BLaER1 treated with 17β-estradiol and CSF1 and Interleukin-3, amounts not matched to agents 10 nM and 100 nM (cell line): Measurements from ENCODE around the gene CYSTM1.
A peak's percentile ranks its signal among the peaks of the same experiment; 100 is the strongest.

Experiments used
- H3K27ac ChIP-seq, 11 experiments: shearing (Covaris generic); formaldehyde crosslinking; 2 replicates each; pipeline ENCODE4 v1.8.1; 2022
- H3K27me3 ChIP-seq, 11 experiments: shearing (Covaris generic); formaldehyde crosslinking; 2 replicates each; pipeline ENCODE4 v1.8.1; 2022
- H3K36me3 ChIP-seq, 11 experiments: shearing (Covaris generic); formaldehyde crosslinking; 2 replicates each; pipeline ENCODE4 v1.8.1; 2022
- H3K4me1 ChIP-seq, 10 experiments: shearing (Covaris generic); formaldehyde crosslinking; 2 replicates each; pipeline ENCODE4 v1.8.1; 2022
- H3K4me2 ChIP-seq, 11 experiments: shearing (Covaris generic); formaldehyde crosslinking; 2 replicates each; pipeline ENCODE4 v1.8.1; 2022
- H3K4me3 ChIP-seq, 10 experiments: shearing (Covaris generic); formaldehyde crosslinking; 2 replicates each; pipeline ENCODE4 v1.8.1; 2022
- H3K9ac ChIP-seq, 11 experiments: shearing (Covaris generic); formaldehyde crosslinking; 2 replicates each; pipeline ENCODE4 v1.8.1; 2022
- H3K9me3 ChIP-seq, 11 experiments: shearing (Covaris generic); formaldehyde crosslinking; replicated peaks in 1 of 11; 2 replicates each; pipeline ENCODE4 v1.8.1; 2022
- H4K20me1 ChIP-seq, 11 experiments: shearing (Covaris generic); formaldehyde crosslinking; 2 replicates each; pipeline ENCODE4 v1.8.1; 2022
- Cebpa-rat ChIP-seq, 11 experiments: shearing (Covaris generic); IDR thresholded peaks; 2 replicates each; pipeline ENCODE4 v1.8.1; 2022

The CYSTM1 gene

GRCh38 chr5:140134277-140134935 is 40.6 kb upstream of the CYSTM1 start:
- H3K4me2 ChIP-seq, result peak overlapping the region in 9 of 11 experiments; percentile 12 to 86 (median 76); a peak in 16 of 22 replicates
- no peaks in the 10 kb centered on the region for H3K27me3 ChIP-seq
- H3K27ac ChIP-seq, result no peak overlapping the region
- TF ChIP-seq Cebpa-rat (IDR thresholded peaks at IDR 0.05), result no peak
- H3K9ac ChIP-seq, result no peak overlapping the region
- H3K36me3 ChIP-seq, result no peaks in the 10 kb centered on the region
- peaks cover 26 to 72% (median 70%) of the 10 kb centered on the region in 10 experiments for H3K4me1 ChIP-seq
- H3K4me3 ChIP-seq, result no peak overlapping the region
- peaks cover 0 to 8% (median 0%) of the 10 kb centered on the region in 11 experiments; a peak in 2 of 22 replicates for H4K20me1 ChIP-seq
- H3K9me3 ChIP-seq, result no peaks in the 10 kb centered on the region

DNA sequence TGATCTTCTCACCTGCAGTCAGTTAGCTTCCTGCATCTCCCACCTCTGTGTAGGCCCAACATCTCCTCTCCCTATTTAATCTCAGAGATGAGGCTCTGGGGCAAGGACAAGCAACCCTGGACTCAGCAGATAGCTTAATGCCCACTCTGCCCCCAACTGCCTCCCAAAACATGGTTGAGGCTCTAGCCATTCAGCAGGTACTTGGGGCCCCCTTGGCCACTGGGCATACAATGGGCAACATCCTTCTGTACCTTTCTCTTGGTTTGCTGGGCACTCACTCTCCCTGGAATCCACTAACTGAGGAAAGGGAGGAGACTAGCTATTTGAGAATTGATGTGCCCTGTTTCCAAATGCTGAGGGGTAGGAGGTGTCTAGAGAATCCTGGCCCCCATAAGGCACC is 39.9 kb upstream of the CYSTM1 start:
- Histone ChIP-seq H3K4me2 (peak overlapping the region in 8 of 11 experiments; percentile 57 to 86 (median 76); a peak in 11 of 22 replicates), H3K27ac (no peak overlapping the region), H3K27me3 (no peaks in the 10 kb centered on the region), H3K4me3 (no peak overlapping the region), H3K9me3 (no peaks in the 10 kb centered on the region), H3K36me3 (no peaks in the 10 kb centered on the region), H3K4me1 (peaks cover 26 to 72% (median 70%) of the 10 kb centered on the region in 10 experiments), H3K9ac (no peak overlapping the region), H4K20me1 (peaks cover 0 to 8% (median 0%) of the 10 kb centered on the region in 11 experiments; a peak in 2 of 22 replicates)
- no peak for TF ChIP-seq Cebpa-rat (IDR thresholded peaks at IDR 0.05)

DNA sequence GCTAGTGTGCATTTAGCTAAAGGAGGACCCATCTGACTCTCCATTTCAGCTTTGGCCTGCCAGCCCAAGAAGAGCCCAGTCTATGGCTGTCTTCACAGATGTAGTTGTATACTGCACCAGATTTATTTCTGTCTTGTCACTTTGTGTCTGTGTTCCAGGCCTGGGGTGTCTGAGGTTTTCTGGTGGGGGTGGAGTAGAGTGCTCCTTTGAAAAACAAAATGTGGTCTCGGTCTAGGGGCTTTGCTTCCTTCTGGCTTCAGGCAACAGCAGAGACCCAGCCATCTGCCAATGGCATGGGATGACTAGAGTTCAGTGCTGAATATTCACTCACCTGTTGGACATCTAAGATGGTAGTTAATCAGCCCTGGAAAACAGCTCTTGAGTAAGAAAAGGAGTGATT is 38.4 kb upstream of the CYSTM1 start:
- no peak overlapping the region for H3K9ac ChIP-seq
- H3K4me2 ChIP-seq, result peak overlapping the region in 10 of 11 experiments; percentile 16 to 86 (median 74); a peak in 19 of 22 replicates
- no peaks in the 10 kb centered on the region for H3K9me3 ChIP-seq
- no peak for TF ChIP-seq Cebpa-rat (IDR thresholded peaks at IDR 0.05)
- H3K4me3 ChIP-seq, result no peak overlapping the region
- no peaks in the 10 kb centered on the region for H3K27me3 ChIP-seq
- H3K4me1 ChIP-seq, result peaks cover 22 to 66% (median 64%) of the 10 kb centered on the region in 10 experiments
- peak overlapping the region in 3 of 11 experiments; percentile 15 to 25 (median 16); a peak in 3 of 22 replicates for H3K27ac ChIP-seq
- H3K36me3 ChIP-seq, result no peaks in the 10 kb centered on the region
- peaks cover 0 to 8% (median 0%) of the 10 kb centered on the region in 11 experiments; a peak in 2 of 22 replicates for H4K20me1 ChIP-seq

- Histone ChIP-seq H3K27ac (no peak overlapping the region), H3K4me3 (no peak overlapping the region), H4K20me1 (peaks cover 0 to 20% (median 8%) of the 10 kb centered on the region in 11 experiments; a peak in 13 of 22 replicates), H3K27me3 (peaks cover 6 to 9% (median 8%) of the 10 kb centered on the region in 11 experiments), H3K9ac (no peak overlapping the region), H3K4me2 (no peak overlapping the region), H3K36me3 (no peaks in the 10 kb centered on the region), H3K4me1 (peaks cover 4 to 40% (median 34%) of the 10 kb centered on the region in 10 experiments; a peak in 19 of 20 replicates), H3K9me3 (no peaks in the 10 kb centered on the region)
- TF ChIP-seq Cebpa-rat (IDR thresholded peaks at IDR 0.05), result no peak
These were observed 34.6 kb upstream of the CYSTM1 start for GRCh38 chr5:140140435-140140834.

GRCh38 chr5:140141241-140141640 is 33.7 kb upstream of the CYSTM1 start:
- H4K20me1 ChIP-seq, result peaks cover 5 to 28% (median 14%) of the 10 kb centered on the region in 11 experiments; a peak in 14 of 22 replicates
- H3K27me3 ChIP-seq, result peaks cover 13 to 17% (median 16%) of the 10 kb centered on the region in 11 experiments
- no peak overlapping the region for H3K4me3 ChIP-seq
- peaks cover 8 to 40% (median 34%) of the 10 kb centered on the region in 10 experiments; a peak in 19 of 20 replicates for H3K4me1 ChIP-seq
- H3K27ac ChIP-seq, result no peak overlapping the region
- no peak for TF ChIP-seq Cebpa-rat (IDR thresholded peaks at IDR 0.05)
- no peaks in the 10 kb centered on the region for H3K36me3 ChIP-seq
- H3K9ac ChIP-seq, result no peak overlapping the region
- H3K9me3 ChIP-seq, result no peaks in the 10 kb centered on the region
- H3K4me2 ChIP-seq, result no peak overlapping the region

DNA sequence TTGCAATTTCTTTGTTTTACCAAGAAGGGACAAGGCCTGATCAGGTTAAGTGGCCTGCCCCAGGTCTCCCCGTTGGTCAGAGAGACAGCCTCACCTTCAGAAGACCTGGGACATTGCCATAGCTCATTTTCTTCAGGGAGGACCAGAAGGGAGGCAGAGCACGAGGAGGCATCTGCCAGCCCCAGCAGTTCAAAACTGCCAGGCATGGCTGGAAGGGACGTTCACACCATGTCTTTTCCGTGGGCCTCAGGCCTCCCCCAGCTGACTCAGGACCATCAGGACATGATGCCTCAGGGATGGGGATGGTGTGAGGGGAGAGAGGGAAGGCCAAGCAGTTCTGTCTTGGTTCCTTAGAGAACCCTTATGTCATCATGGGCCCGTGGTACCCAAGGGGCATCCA is 32.7 kb upstream of the CYSTM1 start:
- H3K4me1 ChIP-seq, result peaks cover 13 to 34% (median 29%) of the 10 kb centered on the region in 10 experiments; a peak in 19 of 20 replicates
- no peak overlapping the region for H3K4me3 ChIP-seq

DNA sequence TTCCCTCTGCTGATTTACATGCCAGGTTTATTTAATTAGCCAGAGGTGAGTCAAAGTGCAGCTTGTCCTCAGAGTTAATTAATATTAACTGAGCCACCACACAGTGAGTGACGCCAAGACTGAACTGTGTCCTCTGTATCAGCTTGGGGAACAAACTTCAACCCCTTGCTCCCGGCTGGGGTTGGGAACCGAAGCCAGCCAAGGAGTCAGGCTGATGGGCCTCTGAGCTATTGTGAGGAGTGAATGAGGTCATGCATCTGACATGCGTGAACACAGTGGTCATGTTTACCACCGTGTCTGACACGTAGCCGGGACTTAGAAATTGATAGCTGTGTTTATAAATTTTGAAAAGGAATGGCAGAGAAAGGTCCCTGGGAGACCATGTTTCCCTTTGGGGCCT is 32.1 kb upstream of the CYSTM1 start:
- no peak for TF ChIP-seq Cebpa-rat (IDR thresholded peaks at IDR 0.05)
- peaks cover 13 to 33% (median 23%) of the 10 kb centered on the region in 10 experiments; a peak in 19 of 20 replicates for H3K4me1 ChIP-seq
- H3K4me3 ChIP-seq, result no peak overlapping the region
- no peak overlapping the region for H3K4me2 ChIP-seq
- peaks cover 29 to 33% (median 32%) of the 10 kb centered on the region in 11 experiments for H3K27me3 ChIP-seq
- no peak overlapping the region for H3K27ac ChIP-seq
- no peaks in the 10 kb centered on the region for H3K9me3 ChIP-seq
- H3K36me3 ChIP-seq, result no peaks in the 10 kb centered on the region
- H3K9ac ChIP-seq, result no peak overlapping the region
- H4K20me1 ChIP-seq, result peaks cover 8 to 41% (median 20%) of the 10 kb centered on the region in 11 experiments; a peak in 14 of 22 replicates

More for the DNA sequence above, 32.7 kb upstream of the CYSTM1 start:
- Histone ChIP-seq H3K36me3 (no peaks in the 10 kb centered on the region), H3K9me3 (no peaks in the 10 kb centered on the region), H3K27me3 (peaks cover 23 to 27% (median 26%) of the 10 kb centered on the region in 11 experiments), H3K27ac (no peak overlapping the region), H4K20me1 (peaks cover 8 to 35% (median 20%) of the 10 kb centered on the region in 11 experiments; a peak in 14 of 22 replicates), H3K9ac (no peak overlapping the region), H3K4me2 (no peak overlapping the region)
- TF ChIP-seq Cebpa-rat (IDR thresholded peaks at IDR 0.05), result no peak

DNA sequence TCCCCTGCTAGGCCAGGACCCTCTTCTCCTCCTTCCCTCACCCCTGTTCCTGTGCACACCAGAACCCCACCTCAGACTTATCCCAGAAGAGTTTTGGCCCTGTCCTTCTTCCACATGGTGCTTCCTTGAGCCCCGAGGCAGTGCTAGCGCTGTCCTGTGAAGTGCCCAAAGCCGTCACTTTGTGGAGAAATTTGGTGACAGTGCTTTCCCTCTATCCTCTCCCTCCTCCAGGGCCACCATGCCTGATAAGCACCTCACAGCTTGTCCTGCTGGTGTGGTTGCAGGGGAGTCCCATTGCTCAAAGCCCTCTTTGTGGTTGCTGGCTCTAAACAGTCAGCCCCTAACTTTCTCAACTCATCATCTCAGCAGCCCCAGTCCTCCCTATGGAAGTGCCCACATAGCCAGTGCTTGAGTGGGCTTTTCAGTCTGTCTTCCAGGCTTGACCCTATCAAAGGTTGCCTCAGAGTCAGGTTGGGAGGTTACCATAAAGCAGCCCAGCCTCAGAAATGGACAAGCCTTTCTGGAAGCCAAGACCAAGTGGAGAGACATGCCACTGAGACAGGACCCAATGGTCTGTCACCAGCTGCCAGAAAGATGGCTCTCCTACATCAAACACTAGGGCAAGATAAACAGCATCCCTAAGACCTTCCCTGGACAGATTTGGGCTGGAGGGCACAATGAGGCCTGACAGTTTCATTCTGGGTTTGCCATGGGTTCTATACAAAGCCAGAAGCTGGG is 31.3 kb upstream of the CYSTM1 start:
- H3K4me3 ChIP-seq, result no peak overlapping the region
- no peaks in the 10 kb centered on the region for H3K9me3 ChIP-seq
- peaks cover 37 to 42% (median 40%) of the 10 kb centered on the region in 11 experiments for H3K27me3 ChIP-seq
- peaks cover 8 to 41% (median 20%) of the 10 kb centered on the region in 11 experiments; a peak in 14 of 22 replicates for H4K20me1 ChIP-seq
- no peaks in the 10 kb centered on the region for H3K36me3 ChIP-seq
- no peak overlapping the region for H3K27ac ChIP-seq
- H3K9ac ChIP-seq, result no peak overlapping the region
- TF ChIP-seq Cebpa-rat (IDR thresholded peaks at IDR 0.05), result no peak
- peaks cover 13 to 29% (median 20%) of the 10 kb centered on the region in 10 experiments; a peak in 19 of 20 replicates for H3K4me1 ChIP-seq
- H3K4me2 ChIP-seq, result no peak overlapping the region

DNA sequence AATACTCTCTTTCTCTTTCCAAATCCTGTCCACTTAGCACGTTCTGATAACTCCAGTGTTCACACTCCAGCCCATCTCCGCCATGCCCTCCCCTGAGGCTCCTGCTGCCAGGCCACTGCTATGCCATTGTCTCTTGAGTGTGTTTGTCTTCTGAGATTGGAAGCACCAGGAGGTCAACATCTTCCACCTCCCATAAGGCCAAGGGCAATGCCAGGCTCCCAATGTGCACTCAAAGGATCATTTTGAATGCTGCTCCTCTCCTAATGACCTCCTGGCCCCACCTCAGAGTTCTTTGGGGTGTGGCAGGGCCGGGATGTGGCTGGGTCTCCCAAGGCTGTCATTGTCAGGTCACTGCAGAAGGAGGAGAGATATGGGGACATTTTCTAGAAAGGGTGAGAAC is 29.7 kb upstream of the CYSTM1 start:
- Histone ChIP-seq H3K36me3 (no peaks in the 10 kb centered on the region), H3K4me2 (peak overlapping the region; percentile 86 to 99 (median 95)), H3K9me3 (no peaks in the 10 kb centered on the region), H3K27me3 (peaks cover 38 to 44% (median 41%) of the 10 kb centered on the region in 11 experiments), H3K4me3 (peak overlapping the region in 6 of 10 experiments; percentile 50 to 67 (median 60); a peak in 8 of 20 replicates), H4K20me1 (peaks cover 8 to 41% (median 20%) of the 10 kb centered on the region in 11 experiments; a peak in 14 of 22 replicates), H3K9ac (no peak overlapping the region), H3K4me1 (peaks cover 13 to 39% (median 29%) of the 10 kb centered on the region in 10 experiments; a peak in 19 of 20 replicates), H3K27ac (no peak overlapping the region)
- no peak for TF ChIP-seq Cebpa-rat (IDR thresholded peaks at IDR 0.05)
